Fibroblast of peridontal ligament (primary cell): Measurements from ENCODE around the gene DCN.

Source experiments
- DNase-seq: peaks from one replicate; pipeline ENCODE4 v3.0.0-alpha.2; 2010; ENCODE audit errors: extremely low read depth

Gene DCN

GRCh38 chr12:91138337-91138920 lies 44.2 kb downstream of the DCN start:
- no peak for DNase-seq

DNA sequence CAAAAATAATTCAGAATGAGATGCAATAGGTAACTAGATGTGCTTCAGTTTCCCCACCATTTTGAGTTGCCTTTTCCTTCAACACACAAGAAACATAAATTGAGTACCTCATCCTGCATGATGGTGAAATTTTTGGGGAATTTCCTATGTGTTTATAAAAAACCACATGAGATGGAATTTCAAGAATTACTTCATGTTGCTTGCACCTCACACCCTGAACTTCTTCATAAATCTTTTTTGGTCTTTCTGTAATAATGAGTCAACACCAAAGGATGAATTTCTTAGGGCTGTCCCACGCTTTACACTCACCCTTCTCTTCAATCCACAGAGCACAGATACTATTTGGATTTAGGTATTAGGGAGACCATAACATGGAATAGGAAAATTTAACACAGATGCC lies 48.7 kb downstream of the DCN start:
- peak; percentile 71 for DNase-seq

DNA sequence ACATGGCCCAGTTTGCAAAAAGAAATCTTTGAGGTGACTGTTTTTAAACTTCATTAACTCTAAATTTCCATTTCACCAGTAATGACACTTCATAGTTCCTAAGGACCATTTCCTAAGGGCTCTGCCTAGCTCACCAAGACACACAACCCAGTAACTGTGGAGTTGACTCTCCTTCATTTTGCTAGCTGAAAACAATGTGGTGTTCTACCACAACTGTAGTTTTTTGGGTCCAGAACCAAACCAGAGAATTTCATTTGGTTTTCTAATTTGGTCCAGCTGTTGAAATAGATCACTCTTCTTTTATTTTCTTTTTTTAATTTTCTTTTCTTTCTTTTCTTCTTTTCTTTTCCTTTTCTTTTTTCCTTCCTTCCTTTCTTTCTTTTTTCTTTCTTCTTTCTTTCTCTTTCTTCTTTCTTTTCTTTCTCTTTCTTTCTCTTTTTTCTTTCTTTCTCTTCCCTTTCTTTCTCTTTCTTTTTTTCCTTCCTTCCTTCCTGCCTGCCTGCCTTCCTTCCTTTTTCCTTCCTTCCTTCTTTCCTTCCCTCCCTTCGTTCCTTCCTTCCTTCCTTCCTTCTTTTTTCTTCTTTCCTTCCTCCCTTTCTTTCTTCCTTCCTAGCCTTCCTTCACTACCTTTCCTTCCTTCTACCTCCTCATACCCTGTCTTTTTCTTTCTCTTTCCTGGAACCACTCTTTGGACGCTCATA lies 52.8 kb downstream of the DCN start:
- peak; percentile 65 for DNase-seq

- DNase-seq: no peak
Observed at GRCh38 chr12:91127751-91128150, 54.9 kb downstream of the DCN start.

DNA sequence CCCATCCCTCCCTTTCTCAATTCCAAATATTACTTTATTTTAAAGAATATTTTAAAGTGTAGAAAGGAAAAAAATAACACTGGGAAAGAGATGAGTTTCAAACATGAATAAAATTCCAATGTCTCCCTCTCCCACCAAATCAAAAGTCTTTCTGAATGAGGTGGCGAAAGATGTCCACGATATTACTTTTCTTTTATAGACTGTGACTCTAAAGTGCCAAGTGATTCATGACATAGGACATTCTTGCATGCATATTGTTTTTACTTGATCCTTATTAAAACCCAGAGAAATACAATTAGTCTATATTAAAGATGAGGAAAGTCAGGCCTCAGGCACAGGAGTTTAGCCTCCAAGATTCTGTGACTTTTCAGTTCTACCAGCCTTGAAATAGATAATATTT lies 55.3 kb downstream of the DCN start:
- DNase-seq: no peak

GRCh38 chr12:91126516-91126915 lies 56.1 kb downstream of the DCN start:
- DNase-seq: peak; percentile 68

DNA sequence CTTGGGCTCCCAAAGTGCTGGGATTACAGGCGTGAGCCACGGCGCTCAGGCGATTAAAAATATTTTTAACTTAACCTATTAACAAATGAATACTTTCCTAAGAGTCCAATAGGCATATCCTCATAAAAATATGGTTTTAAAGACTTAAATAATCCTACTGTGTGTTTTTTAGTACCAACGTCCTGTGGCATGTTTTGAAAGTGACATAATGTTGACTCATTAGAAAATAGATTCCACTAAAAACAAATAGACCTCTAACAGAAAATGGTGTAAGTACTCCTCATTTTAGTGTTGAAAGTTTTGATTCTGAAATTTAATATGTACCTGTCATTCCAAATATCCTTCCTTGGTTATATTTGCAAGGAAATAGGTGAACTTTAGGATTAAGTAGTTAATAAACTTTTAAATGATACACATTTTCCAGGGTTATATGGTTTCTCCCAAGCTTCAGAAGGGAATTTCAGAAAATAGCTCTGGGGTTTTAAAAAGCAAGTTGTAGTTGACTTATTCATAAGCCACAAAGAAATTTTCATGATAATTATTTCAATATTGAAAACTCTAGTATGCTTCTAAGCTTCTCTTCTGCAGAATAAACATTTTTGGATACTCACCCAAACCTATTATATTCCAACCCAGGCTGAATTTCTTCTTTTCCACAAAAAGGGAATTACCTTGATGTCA lies 59.2 kb downstream of the DCN start:
- peak; percentile 70 for DNase-seq

- DNase-seq: no peak
Observed at GRCh38 chr12:91120781-91121180, 61.8 kb downstream of the DCN start.

DNA sequence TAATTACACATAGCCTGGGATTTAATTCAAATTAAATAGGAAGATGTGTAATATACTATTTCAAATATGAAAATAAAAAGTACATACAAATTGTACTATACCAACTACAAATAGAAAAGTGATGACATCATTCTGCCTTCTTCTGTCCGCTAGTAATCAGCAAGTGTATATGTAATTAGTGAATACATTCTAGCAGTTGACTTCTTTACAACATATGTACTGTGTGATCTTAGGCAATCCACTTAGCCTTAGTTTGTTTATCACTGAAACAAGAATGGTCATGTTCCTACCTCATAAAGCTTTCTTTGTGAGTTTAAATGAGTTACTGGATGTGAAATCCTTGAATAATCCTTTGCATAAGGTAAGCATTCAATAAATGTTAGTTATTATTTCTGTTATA lies 63.5 kb downstream of the DCN start:
- no peak for DNase-seq

DNA sequence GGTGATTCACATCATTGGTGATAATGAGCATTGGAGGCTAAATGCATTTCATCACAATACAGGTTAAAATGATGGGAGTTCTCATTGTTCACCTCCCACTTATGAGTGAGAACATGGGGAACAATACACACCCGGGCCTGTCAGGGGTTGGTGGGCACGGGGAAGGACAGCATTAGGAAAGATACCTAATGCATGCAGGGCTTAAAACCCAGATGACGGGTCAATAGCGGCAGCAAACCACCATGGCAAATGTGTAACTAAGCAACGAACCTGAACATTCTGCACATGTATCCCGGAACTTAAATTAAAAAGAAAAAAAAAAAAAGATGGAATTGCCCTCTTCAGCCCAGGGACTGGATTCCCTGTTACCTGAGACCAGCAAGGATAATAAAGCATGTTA lies 69.0 kb downstream of the DCN start:
- no peak for DNase-seq

DNA sequence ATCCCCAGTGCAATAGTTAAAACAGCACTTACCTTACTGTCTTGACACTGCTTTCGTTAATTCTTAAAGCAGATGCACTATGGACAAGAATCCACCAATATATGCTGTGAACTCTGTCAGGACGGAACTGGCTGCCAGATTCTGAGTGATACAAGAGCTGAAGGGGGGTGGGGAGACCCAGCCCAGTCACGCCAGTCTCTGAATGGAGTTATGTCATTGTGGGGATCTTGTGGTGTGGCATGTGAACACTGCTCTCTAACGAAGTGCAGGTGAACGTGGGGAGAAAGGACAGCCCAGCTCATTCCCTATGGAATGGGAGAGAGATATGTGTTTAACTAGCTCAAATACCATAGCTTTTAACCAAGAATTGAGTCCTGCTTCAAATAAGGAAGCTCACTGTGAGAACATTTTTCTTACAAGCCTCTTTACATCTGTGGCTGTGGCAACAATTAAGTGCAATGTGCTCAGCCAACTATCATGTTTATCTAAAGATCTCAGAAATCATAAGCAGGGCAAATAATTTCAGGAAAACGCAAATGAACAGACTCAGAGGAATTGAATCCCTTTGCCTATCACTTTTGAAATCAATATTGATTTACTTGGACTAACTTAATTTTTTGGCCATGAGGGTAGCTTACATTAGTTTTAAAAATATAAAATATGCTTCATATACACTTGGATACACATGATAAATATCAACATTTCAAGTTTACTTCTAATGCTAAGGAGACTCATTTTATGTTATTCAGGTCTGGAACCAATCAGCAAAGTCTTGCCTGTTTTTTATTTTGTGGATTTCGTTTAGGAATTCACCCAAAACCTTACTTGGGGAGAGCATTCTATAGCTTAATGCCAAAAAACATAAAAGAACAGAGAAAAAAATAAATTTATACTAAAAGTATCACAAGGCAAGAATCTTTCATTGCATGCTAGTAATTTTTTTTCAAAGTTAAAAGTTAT lies 71.0 kb downstream of the DCN start, which contains the start of gene LUM:
LUM (minus strand) TSS at position 129 of the 960 bp plus-strand sequence. CDS start 2,515 bp downstream, outside the sequence.
- peak; percentile 88 for DNase-seq

DNA sequence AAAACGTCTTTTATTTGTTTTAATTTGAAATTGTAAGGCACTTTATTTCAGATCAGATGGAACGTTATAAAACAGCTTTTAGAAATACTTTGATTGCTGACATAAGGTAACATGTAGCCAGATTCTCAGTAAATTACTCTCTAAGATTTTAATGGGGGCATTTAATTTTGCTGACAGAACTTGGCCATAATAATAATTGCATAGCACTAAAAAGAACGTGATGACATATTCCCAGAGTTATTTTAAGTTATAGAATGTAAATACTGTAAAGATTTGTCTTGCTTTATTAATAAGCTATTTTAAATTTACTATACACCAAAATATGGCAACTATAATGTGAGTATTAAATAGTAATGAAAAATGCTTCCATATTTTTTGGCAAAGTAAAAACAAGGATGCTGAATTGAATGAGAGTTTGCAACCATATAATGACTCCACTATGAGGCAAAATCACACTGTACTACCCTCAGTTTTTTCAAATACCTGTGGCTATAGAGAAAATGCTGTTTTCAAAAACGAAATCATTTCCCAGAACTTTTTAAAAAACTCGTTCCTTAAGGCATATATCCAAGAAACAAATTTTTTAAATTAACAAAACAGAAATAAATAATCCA lies 72.2 kb downstream of the DCN start:
- peak; percentile 48 for DNase-seq

DNA sequence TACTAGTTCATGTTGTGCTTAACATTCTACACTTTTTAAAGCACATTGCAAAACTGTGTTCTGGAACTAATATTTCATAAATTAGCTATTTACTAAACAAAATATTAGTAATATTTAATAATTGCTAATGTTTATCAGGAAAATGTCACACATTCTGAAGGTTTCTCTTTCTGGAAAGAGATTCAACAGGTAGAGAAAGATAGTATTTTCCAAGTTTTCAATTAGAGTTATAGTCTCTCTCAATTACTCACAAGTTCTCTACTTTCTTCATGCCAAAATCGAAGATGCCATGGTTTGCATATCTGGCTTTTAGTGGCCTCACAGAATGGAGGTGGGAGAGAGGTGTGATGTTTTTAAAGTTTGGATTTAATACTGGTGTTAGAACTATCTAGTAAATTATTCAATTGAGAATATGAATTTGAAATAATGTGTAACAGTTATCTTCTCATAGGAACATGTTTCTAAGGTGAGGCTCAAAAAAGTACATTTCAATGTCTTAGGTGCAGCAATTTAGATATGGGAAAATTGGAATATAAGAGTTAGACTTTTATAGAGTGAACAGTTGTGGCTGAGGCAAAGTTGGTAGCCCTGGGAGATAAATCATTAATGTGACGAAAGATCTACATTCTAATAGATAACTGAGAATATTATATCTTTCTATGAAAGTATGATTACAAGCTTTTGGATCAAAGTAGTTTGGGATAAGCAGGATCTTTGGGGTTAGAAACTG lies 72.9 kb downstream of the DCN start:
- DNase-seq: no peak

DNA sequence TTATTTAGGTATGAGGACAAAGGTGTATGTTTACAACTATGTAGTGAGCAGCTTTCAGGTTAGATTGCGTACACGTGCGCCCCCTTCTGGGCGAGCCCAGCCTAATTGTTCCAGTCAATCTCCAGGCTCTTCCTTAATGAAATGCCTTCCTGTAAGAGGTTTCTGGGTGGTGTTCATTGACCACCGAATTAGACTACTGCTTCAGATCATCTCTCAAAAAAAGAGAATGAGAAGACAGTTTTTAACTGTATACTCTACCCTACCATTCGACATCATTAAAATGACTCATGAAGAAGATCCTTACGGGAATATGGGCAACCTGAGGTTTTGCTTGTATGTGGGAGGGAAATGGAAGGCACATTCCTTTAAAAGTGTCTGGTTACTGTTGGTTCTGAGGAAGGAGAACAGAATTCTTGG lies 73.5 kb downstream of the DCN start:
- peak; percentile 80 for DNase-seq

GRCh38 chr12:91108196-91108755 lies 74.3 kb downstream of the DCN start:
- DNase-seq: no peak

DNA sequence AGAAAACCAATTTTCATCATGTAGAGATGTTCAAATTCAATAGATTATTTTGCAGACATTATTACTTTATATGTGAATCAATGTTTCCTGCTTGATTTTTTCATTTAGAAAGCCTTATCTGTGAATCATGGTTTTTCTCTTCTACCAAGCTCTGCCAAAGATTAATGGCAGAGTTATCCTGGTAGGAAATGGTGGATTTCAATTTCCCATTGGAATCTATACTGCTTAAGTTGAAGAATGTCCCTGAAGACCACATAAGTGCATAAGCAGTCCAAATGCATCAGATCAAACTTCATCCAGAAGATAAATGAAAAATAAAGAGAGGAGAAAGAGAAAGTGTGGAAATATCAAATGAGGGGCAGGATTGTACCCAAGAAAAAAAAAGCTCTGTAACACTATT lies 76.3 kb downstream of the DCN start:
- no peak for DNase-seq

DNA sequence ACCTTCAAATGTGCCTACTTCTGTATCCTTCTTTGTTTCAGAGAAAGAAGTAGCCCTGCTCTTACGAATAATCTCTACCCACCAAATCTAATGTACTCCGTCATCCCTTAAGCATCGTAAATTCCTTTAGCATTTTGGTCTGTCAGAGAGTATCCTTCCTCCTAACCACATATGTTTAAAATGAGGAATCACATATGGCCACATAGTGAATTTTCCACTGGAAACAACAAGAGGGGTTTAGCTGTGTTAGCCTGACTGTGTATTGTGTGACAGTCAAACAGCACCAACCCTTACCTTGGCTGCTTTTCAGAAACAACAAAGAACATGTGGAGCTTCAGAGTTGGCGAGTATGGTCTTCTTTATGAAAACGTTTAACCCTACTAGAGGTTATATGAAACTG lies 76.8 kb downstream of the DCN start:
- DNase-seq: no peak

DNA sequence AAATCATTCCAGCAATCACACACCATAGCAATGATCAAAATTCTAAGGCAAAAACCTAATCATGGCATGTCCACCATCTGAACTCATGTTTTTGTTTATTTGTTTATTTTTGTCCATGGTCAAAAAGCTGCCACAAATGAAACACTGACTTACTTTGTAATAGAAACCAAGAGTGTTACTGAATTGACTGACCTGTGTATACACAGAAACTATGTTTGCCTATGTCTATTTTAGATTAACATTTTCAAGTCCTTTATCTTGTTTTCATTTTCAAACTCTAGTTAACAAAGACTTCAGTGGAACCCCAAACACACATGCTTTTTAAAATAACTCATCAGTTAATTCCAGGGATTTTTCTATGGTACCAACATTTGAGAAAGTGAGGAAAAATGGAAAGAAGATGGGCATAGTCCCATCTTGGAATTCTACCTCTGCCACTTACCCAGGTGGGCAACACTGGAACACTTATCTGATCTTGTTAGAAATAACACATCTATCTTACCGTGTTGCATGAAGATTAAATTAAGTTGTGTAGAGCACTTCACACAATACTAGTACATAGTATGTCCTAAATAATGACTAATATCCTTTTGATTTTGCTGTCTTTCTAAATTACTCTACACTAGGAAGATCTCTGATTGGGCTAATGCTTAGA lies 77.7 kb downstream of the DCN start:
- no peak for DNase-seq

DNA sequence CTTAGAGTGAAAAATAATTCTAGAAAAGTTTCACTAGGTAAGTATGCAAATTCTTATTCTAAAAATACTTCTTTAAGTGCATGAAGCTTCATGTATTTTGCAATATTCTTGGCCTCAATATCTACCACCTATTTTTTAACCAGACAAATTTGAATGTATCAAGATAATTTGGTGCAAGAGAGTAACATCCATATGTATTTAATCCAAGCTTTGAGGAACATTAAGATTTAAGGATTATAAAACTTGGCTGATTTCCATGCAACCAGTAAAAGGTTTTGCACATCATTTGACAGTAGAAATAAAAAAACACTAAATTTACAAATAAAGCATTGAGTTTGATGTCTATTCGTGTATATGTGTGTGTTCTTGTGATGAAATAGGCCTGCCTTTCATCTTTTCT lies 79.0 kb downstream of the DCN start:
- no peak for DNase-seq

- no peak for DNase-seq
Observed at GRCh38 chr12:91103101-91103500, 79.5 kb downstream of the DCN start.
